ENCODE data around the gene IGF2BP2.

DNA sequence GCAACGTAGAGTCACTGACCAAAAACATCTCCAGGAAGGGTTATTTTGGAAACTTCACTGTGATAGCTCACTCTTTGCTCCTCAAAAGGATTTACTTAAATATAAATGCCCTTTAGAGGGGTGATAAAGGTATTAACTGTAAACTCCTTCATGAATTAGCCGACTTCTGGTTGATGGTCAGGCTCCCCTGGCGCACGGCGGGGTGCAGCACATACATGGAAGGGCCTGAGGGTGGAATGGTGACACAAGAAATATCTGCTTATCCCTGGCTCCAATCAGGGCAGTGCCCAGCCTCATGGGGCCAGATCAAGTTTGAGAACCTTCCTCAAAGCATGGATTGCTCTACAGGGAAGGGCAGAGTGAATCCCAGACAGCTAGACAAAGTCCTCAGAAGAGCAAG, 116.5 kb downstream of the IGF2BP2 start:
- TF ChIP-seq CTCF (IDR thresholded peaks at IDR 0.05) (no peak), POLR2A (IDR thresholded peaks at IDR 0.05) (no peak)
